ENCODE measurements around the gene MALL. TPM values are rescaled to one million over a fixed set of nuclear protein-coding genes. Genes with fewer than 3 reads are reported as not detected.

MALL gene
- total RNA-seq, 1 donor from 2014 or later, result 0.85 TPM

GRCh38 chr2:110149330-110150220, 34.0 kb upstream of the MALL start:
- Mint-ChIP-seq H3K27ac (ENCODE audit: unreplicated experiment) (peak overlapping the region; percentile 70), H3K36me3 (ENCODE audit: low read depth) (peaks cover 5% of the 10 kb centered on the region), H3K4me1 (ENCODE audit: low read depth) (peaks cover 17% of the 10 kb centered on the region), H3K27me3 (ENCODE audit: low read depth) (no peaks in the 10 kb centered on the region), H3K4me3 (ENCODE audit: unreplicated experiment) (no peak overlapping the region), H3K9me3 (ENCODE audit: low read depth) (peaks cover 9% of the 10 kb centered on the region)
- no peak for DNase-seq (ENCODE audit: low spot score)
- no peak for TF ChIP-seq CTCF (IDR thresholded peaks at IDR 0.05)

- Mint-ChIP-seq H3K9me3 (ENCODE audit: low read depth) (peaks cover 3% of the 10 kb centered on the region), H3K27me3 (ENCODE audit: low read depth) (no peaks in the 10 kb centered on the region), H3K4me3 (ENCODE audit: unreplicated experiment) (no peak overlapping the region), H3K27ac (ENCODE audit: unreplicated experiment) (no peak overlapping the region), H3K36me3 (ENCODE audit: low read depth) (no peaks in the 10 kb centered on the region), H3K4me1 (ENCODE audit: low read depth) (peaks cover 17% of the 10 kb centered on the region)
- TF ChIP-seq CTCF (IDR thresholded peaks at IDR 0.05), result no peak
- no peak for DNase-seq (ENCODE audit: low spot score)
Measured at GRCh38 chr2:110146945-110147332, 31.3 kb upstream of the MALL start.

GRCh38 chr2:110146183-110146944, 30.7 kb upstream of the MALL start:
- TF ChIP-seq CTCF (IDR thresholded peaks at IDR 0.05), result no peak
- Mint-ChIP-seq H3K36me3 (ENCODE audit: low read depth) (no peaks in the 10 kb centered on the region), H3K4me1 (ENCODE audit: low read depth) (peaks cover 17% of the 10 kb centered on the region), H3K27ac (ENCODE audit: unreplicated experiment) (no peak overlapping the region), H3K4me3 (ENCODE audit: unreplicated experiment) (no peak overlapping the region), H3K27me3 (ENCODE audit: low read depth) (no peaks in the 10 kb centered on the region), H3K9me3 (ENCODE audit: low read depth) (peaks cover 3% of the 10 kb centered on the region)
- no peak for DNase-seq (ENCODE audit: low spot score)

GRCh38 chr2:110143982-110144381, 28.4 kb upstream of the MALL start:
- no peaks in the 10 kb centered on the region for H3K27me3 Mint-ChIP-seq (ENCODE audit: low read depth)
- H3K9me3 Mint-ChIP-seq (ENCODE audit: low read depth), result peaks cover 3% of the 10 kb centered on the region
- no peak overlapping the region for H3K27ac Mint-ChIP-seq (ENCODE audit: unreplicated experiment)
- TF ChIP-seq CTCF (IDR thresholded peaks at IDR 0.05), result no peak
- no peaks in the 10 kb centered on the region for H3K36me3 Mint-ChIP-seq (ENCODE audit: low read depth)
- no peak for DNase-seq (ENCODE audit: low spot score)
- no peak overlapping the region for H3K4me3 Mint-ChIP-seq (ENCODE audit: unreplicated experiment)
- peaks cover 4% of the 10 kb centered on the region for H3K4me1 Mint-ChIP-seq (ENCODE audit: low read depth)

GRCh38 chr2:110140401-110140800, 24.8 kb upstream of the MALL start:
- no peak overlapping the region for H3K27ac Mint-ChIP-seq (ENCODE audit: unreplicated experiment)

More at GRCh38 chr2:110140401-110140800, 24.8 kb upstream of the MALL start:
- H3K9me3 Mint-ChIP-seq (ENCODE audit: low read depth), result no peaks in the 10 kb centered on the region
- H3K27me3 Mint-ChIP-seq (ENCODE audit: low read depth), result no peaks in the 10 kb centered on the region
- no peaks in the 10 kb centered on the region for H3K4me1 Mint-ChIP-seq (ENCODE audit: low read depth)
- H3K36me3 Mint-ChIP-seq (ENCODE audit: low read depth), result peaks cover 3% of the 10 kb centered on the region
- no peak for DNase-seq (ENCODE audit: low spot score)
- no peak overlapping the region for H3K4me3 Mint-ChIP-seq (ENCODE audit: unreplicated experiment)
- no peak for TF ChIP-seq CTCF (IDR thresholded peaks at IDR 0.05)

Measured in chondrocyte (in vitro differentiated cells).